HG03045 (cell line): ENCODE results near the gene DGUOK.

ENCODE experiments used
- ATAC-seq: cut with Tn5 transposase; IDR thresholded peaks from one replicate; pipeline ENCODE4 v1.9.1; 2021; ENCODE audit warnings: mild to moderate bottlenecking, moderate library complexity; ENCODE audit not compliant: unreplicated experiment

The DGUOK gene

DNA sequence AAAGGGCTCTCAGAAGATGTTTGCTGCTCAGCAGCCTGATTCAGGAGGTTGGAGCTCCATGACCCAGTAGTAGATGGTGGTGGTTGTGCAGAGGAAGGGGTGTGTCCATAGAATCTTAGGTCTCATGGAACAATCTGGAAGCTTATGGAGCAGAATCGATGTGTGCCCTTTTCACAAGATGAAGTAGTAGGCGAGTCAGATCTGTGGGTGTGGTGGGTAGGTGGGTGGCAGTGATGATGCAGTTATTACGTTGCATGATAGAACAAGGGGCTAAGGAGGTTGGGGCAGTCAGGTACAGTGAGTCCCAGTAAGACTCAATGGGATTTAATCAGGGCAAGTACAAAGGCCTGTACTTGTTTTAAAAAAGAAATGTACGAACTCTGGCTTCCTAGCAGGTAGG, 67.1 kb downstream of the DGUOK start:
- ATAC-seq, result no peak

GRCh38 chr2:73994178-73994831, 67.6 kb downstream of the DGUOK start:
- no peak for ATAC-seq

- no peak for ATAC-seq
Measured at GRCh38 chr2:73995810-73996209, 69.1 kb downstream of the DGUOK start.

DNA sequence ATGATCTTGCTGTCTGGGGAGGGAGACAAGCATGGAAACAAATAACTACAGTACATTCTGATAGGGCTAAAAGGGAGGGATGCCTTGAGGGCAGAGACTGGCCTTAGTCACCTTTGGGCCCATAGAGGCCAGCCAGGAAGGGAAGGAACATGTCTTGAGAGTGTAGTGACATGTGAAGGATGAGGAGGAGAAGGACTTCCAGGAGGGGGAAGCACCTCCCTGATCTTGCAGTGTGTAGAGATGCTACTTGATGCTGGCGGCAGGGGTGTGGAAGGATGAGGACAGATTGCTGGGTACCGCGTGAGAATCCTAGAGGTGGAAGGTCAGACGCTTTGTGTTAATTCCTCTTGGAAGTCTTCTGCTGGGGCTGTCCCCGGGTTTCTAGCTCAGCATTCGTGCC, 71.1 kb downstream of the DGUOK start:
- no peak for ATAC-seq

DNA sequence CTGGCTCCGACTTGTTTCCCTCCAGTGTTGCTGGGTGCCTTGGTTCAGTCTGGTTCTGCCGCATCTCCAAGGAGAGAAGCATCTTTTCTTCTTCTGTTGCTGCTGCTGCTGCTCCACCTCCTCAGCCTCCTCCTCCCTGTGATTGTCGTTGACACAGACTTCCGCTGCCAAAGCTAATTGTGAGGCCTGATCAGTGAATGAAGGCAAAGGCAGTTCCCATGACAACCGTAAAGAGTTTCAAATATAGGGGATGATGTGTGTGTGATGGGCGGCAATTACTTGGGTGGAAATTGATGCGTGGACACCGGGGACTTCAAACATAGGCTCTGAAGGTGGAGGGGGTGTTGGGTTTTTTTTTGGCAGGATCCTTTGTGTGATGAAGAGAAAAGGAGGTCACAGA, 71.8 kb downstream of the DGUOK start:
- no peak for ATAC-seq

GRCh38 chr2:73998933-73999332, 72.3 kb downstream of the DGUOK start:
- ATAC-seq, result no peak

- ATAC-seq, result no peak
Measured at GRCh38 chr2:73999881-74000597, 73.4 kb downstream of the DGUOK start.

GRCh38 chr2:74000666-74001065, 74.0 kb downstream of the DGUOK start:
- no peak for ATAC-seq

- ATAC-seq, result no peak
Measured at GRCh38 chr2:74001121-74001520, 74.4 kb downstream of the DGUOK start.

- peak; percentile 31 for ATAC-seq
Measured at GRCh38 chr2:74001781-74002504, 75.3 kb downstream of the DGUOK start.

- ATAC-seq, result peak; percentile 87
Measured at GRCh38 chr2:74002505-74003421, 76.1 kb downstream of the DGUOK start.

- no peak for ATAC-seq
Measured at GRCh38 chr2:74003494-74004211, 77.0 kb downstream of the DGUOK start.

- no peak for ATAC-seq
Measured at GRCh38 chr2:74004212-74005182, 77.8 kb downstream of the DGUOK start.

- no peak for ATAC-seq
Measured at GRCh38 chr2:74005786-74006185, 79.1 kb downstream of the DGUOK start.

GRCh38 chr2:74006459-74006858, 79.8 kb downstream of the DGUOK start:
- ATAC-seq, result no peak

DNA sequence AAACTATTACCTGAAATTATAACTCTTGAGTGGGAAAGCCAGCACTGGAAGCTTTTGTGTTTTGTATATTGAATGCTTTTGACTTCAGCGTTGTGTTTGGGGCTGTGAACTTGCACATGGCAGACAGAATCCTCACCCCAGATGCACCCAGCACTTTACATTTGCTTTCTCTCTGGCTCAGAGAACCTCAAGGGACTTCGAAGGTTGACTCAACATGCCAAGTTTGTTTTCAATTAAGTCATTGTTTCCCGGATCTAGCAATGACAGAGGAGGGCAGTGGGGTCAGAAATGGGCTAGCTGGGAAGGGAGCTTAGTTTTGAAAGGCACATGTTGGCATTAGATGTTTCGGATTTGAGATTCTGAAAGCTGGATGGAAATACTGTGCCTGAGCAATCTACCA, 80.4 kb downstream of the DGUOK start:
- ATAC-seq, result no peak

DNA sequence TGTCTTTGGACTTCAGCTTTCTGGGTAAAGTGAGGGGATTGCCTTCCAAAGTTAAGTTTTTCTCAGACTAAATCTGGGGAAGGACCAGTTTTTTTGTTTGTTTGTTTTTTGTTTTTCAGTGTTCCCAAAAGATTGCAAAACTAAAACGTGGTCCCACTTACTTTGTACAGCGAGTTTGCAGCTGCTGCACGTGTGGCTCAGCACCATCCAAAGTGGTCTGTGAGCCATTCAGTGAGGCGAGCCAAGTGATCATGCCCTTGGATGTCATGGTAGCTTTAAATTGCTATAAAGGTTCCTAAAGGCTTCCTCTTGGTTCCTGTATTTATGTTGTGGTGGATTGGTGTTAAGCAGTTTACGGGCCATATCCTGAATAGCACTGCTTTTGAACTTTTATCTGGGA, 81.0 kb downstream of the DGUOK start:
- no peak for ATAC-seq
